A549 treated with DMSO at 1 μM for 4 hours (cell line): ENCODE results near the gene RPS5. TPM values are rescaled to one million over a fixed set of nuclear protein-coding genes. Genes with fewer than 3 reads are reported as not detected.

Experiments
- total RNA-seq: library from RNA; stranded (reverse); fragments of 200-300 nt; extraction: Qiagen RNA extraction; gene quantifications from 5 replicates; pipeline ENCODE4 v1.2.3, GENCODE V29; 2022; ENCODE audit warnings: low read depth

RPS5 gene
- total RNA-seq, result 2,263 to 2,574 TPM (median 2,501 TPM) in 5 replicates

GRCh38 chr19:58386576-58387337 lies at the start of gene RPS5:
Gene RPS5 (plus strand): TSS chr19:58387269. CDS start chr19:58388138, 869 bp downstream.

GRCh38 chr19:58352760-58353671 lies 34.1 kb upstream of the RPS5 start, which contains the start of gene A1BG:
Gene A1BG (minus strand): TSS chr19:58353492. CDS start chr19:58353437, 55 bp downstream.

DNA sequence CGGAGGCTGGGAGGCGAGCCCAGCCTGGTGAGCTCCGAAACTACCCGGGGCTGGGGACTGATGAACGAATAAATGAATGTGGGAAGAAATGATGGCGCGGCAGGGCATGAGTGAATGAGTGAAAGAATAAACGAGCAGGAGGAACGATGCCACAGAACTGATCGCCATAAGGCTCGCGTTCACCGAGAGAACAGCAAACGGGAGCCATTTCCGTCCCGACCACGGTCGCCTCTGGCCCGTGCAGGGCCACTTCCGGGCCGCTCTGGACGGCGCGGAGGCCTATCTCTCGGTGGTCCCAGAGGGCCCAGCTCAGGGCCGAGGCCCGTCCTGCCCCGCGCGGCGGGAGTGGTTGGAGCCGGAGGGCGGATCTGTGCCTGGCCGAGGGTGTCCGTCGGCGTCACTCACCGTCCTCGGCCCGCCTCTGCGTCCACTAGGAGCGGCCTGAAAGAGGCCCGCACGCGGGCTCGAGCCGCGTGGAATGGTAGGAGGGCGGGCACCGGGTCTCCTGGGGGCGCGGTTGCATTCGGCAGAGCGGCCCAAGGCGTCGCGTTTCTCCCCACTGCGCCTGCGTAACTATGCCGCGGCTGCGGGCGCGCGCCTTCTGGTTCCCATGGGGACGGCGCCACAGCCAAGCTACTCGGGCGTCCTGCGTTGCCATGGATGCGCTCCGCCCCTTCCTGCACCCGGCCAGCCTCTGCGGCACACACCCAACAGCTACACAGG lies 24.6 kb upstream of the RPS5 start, which contains the start of gene ZNF497:
Gene ZNF497 (minus strand): TSS at position 480 of the 723 bp plus-strand sequence. CDS start 5,116 bp downstream, outside the sequence.

GRCh38 chr19:58380662-58381459 lies 6.2 kb upstream of the RPS5 start, which contains the start of gene ZNF837:
Gene ZNF837 (minus strand): TSS chr19:58381030. CDS start chr19:58369332, 11,698 bp downstream.

DNA sequence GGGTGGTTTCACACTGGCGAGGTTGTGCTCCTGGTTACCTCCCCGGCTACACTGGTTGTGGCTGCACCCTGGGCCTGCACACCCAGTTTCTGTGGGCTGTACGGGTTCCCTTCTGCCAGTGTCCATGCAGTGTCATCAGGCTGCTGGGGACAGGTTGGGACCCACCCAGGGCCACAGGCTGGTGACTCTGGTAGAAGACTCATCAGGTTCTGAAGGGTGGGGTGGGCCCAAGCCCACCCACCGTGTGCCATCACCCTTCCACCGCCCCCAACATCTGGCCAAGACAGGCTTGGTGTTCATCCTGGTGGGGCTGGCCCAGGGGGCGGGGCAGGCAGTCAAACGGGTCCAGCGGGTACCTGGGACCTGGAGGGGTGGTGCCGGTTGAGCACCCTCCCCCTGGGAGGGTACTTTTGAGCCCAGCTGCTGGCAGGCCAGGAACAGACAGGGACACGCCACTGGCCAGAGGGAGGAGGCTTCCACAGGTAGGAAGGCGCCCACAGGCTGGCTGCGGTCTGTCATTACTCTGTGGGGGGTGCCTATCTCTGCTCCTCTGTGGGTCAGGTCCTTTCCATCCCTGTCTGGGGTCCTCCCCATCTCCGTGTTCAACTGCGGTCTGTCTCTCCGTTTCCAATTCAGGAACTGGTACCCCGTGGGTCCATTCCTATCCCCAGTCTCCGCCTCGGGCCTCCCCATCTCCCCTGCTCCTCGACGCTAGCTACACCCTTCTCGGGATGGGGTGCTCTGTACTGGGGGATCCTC lies 8.3 kb downstream of the RPS5 start, which contains the start of gene RNF225:
Gene RNF225 (plus strand): TSS at position 437 of the 759 bp plus-strand sequence. CDS start 434 bp downstream, outside the sequence.

DNA sequence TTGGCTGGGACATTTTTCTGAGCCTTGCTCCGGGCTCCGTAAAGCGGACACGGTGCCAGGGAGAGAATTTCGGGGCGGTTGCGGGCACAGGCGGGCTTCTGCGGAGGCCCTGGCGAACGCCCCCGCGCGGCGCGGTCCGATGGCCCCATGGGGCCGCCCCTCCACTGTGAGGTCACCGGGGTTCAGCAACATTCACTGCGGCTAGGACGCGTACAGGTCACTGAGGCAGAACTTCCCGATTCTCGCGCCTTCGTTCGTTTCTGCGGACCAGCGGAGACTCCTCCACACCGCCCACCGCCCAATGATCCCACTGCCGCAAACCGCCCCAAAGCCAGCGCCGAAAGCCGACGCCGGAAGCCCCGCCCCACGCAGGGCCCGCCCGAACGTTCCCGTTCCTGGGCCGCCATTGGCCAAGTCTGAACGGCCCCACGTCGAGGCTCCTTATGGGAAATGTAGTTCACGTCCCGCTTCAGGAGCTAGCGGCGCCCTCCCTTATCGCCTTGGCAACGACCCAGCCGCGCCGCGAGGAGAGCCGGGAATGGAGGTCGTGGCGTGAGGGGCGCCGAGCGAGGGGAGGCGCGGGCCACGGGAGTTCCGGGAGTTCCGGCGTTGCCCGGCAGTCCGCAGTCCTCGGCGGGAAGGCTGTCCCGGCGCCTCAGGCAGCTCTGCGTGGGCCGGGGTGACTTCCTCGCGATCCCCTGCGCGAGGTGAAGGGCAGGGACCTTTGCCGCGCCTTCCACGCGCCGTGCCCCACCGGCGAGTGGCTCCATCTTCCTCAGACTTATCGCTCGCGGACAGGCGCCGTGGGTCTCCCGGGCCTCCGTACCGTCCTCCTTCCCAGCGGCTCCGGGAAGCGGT lies 21.3 kb downstream of the RPS5 start, which contains the start of gene ZNF584:
Gene ZNF584 (plus strand): TSS at position 498 of the 858 bp plus-strand sequence. CDS start 499 bp downstream, outside the sequence.

DNA sequence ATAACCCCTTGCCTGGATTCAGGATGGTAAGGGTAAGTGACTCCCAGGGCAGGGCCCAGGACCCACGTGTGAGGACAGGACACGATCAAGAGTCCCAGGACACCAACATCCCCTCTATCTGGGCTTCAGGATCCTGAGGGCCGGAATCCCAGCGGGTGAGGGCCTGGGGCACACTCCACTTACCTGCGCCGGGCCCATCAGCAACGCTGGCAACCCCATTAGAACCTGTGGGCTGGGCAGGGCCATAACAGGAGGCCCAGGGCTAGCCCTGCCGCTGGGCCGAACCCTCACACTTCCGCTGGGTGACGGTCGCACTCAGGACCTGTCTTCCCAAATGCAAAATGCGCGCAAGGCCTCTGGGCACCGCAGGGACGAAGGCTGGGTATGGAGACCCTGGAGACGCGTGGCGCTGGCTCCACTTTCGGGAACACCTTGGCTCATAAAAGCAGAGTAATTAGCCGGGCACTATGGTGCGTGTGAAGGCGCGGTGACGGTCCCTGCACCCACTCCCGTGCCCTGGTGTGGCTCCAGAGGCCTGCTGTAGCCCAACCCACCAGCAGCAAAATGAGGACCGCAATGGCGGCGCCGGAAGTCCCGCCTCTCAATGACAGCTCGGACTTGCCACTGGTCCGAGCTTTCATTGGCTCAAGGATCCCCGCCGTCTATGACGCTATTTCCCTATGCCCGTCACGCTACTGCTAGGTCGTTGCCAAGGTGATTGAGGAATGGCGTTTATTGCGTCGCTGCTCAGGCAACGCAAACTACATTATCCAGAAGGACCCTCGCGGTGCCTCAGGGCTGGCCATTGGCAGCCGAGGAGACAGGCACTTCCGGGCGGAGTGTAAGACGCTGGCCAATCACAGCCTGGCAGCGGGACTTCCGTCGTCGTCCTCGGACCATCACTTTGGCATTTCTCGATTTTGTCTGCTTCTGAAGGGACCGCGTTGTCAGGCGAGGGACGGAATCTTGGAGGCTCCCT lies 52.8 kb downstream of the RPS5 start, which contains the start of gene ZNF132:
Gene ZNF132 (minus strand): TSS at position 578 of the 979 bp plus-strand sequence. CDS start 332 bp downstream, at position 246.

Other genes with a start within 250 kb of the RPS5 start
- gene ZNF329, start 236.5 kb upstream of the RPS5 start, total RNA-seq, result 2.9 to 3.3 TPM (median 3.1 TPM) in 5 replicates
- gene ZNF274, start 204.2 kb upstream of the RPS5 start, total RNA-seq, result 14.5 to 16.5 TPM (median 15.7 TPM) in 5 replicates
- 11.6 to 24.4 TPM (median 19.0 TPM) in 5 replicates for gene ZNF544, start 158.4 kb upstream of the RPS5 start, total RNA-seq
- 1.3 to 1.5 TPM (median 1.3 TPM) in 5 replicates for gene ZNF8, start 108.3 kb upstream of the RPS5 start, total RNA-seq
- gene ERVK3-1, start 81.9 kb upstream of the RPS5 start, total RNA-seq, result 90.7 to 110 TPM (median 98.8 TPM) in 5 replicates
- gene ZSCAN22, start 60.3 kb upstream of the RPS5 start, total RNA-seq, result 2.1 to 3.3 TPM (median 2.9 TPM) in 5 replicates
- gene A1BG, start 33.8 kb upstream of the RPS5 start, total RNA-seq, result 9.9 to 13.7 TPM (median 12.2 TPM) in 5 replicates
- 0.80 to 1.7 TPM (median 1.5 TPM) in 5 replicates for gene ZNF497, start 24.5 kb upstream of the RPS5 start, total RNA-seq
- 1.1 to 1.5 TPM (median 1.2 TPM) in 5 replicates for gene ZNF837, start 6.2 kb upstream of the RPS5 start, total RNA-seq
- 0.13 to 0.22 TPM in 2 of 5 replicates, not detected in the others for gene RNF225, start 8.4 kb downstream of the RPS5 start, total RNA-seq
- 18.6 to 22.4 TPM (median 18.8 TPM) in 5 replicates for gene ZNF584, start 21.4 kb downstream of the RPS5 start, total RNA-seq
- 0.07 to 0.16 TPM (median 0.08 TPM) in 4 of 5 replicates, not detected in the other for gene ZNF132, start 52.9 kb downstream of the RPS5 start, total RNA-seq
- 7.4 to 8.4 TPM (median 7.8 TPM) in 5 replicates for gene ZNF324B, start 64.4 kb downstream of the RPS5 start, total RNA-seq
- 9.1 to 11.9 TPM (median 9.7 TPM) in 5 replicates for gene ZNF324, start 79.8 kb downstream of the RPS5 start, total RNA-seq
- 11.7 to 14.6 TPM (median 13.1 TPM) in 5 replicates for gene ZNF446, start 89.1 kb downstream of the RPS5 start, total RNA-seq
- gene SLC27A5, start 124.7 kb downstream of the RPS5 start, total RNA-seq, result 24.4 to 34.2 TPM (median 28.6 TPM) in 5 replicates
- gene ZBTB45, start 132.5 kb downstream of the RPS5 start, total RNA-seq, result 11.6 to 19.5 TPM (median 16.8 TPM) in 5 replicates
- 659 to 835 TPM (median 753 TPM) in 5 replicates for gene TRIM28, start 156.8 kb downstream of the RPS5 start, total RNA-seq
- 183 to 204 TPM (median 191 TPM) in 5 replicates for gene CHMP2A, start 167.8 kb downstream of the RPS5 start, total RNA-seq
- gene UBE2M, start 171.3 kb downstream of the RPS5 start, total RNA-seq, result 135 to 153 TPM (median 147 TPM) in 5 replicates
- 12.5 to 18.1 TPM (median 16.9 TPM) in 5 replicates for gene MZF1, start 186.1 kb downstream of the RPS5 start, total RNA-seq